Colon (tissue), 2 donors: ENCODE results near the gene TRIB2.
"Not testable (repeated sequence)": the region's sequence is repeated elsewhere in the genome, so short reads cannot be mapped to it uniquely, and the experiment has no call there.

Experiments used
- FAIRE-seq: peaks from 2 replicates; lab custom pipeline; 2012; peaks lifted over from hg19 to GRCh38; lab: Jason Lieb, UNC
- donor health status: control.
- donor health status: control.

The TRIB2 gene

DNA sequence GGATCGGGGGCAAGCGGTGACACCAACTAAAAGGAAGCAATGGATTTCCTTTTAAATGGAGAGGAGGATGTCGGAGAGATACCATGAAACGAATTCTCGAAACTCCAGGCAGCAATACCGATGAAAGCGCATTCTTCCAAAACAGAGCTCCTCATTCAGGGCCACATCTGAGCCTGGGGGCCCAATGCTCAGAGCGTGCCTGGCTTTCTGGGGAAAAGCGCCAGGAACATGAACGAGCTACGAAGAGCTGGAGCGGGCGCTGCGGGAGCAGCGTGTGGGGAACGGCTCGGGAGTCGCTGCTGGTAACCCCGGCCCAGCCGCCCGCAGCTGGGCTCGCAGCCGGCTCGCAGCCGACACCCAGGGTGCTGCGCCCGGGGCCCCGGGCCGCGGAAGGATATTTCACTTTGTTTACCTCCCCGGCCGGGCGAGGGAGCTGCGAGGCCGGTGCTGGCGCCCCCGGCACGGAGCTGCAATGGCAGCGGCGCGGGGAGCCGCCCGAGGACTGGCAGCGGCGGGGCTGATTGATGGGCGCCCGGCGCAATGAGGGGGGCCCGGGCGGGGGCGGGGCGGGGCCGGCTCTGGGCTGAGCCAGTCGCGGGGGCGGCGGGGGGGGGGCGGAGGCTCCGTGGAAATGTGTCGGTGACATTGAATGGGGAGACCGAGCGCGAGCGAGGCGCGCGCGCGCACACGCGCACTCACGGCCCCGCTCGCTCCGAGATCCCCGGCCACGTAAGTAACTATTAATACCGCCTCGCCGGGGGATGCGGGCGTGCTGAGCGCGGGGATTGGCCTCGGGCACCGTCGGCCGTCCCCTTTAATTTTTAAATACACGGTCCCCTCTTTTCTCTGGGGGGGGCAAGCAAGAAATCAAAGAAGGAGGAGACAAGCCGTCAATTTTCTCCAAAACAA is at the start of gene TRIB2:
TSS of gene TRIB2 (plus strand) at position 655 of the 909 bp plus-strand sequence. CDS start 1,372 bp downstream, outside the sequence.
- FAIRE-seq: no peak

DNA sequence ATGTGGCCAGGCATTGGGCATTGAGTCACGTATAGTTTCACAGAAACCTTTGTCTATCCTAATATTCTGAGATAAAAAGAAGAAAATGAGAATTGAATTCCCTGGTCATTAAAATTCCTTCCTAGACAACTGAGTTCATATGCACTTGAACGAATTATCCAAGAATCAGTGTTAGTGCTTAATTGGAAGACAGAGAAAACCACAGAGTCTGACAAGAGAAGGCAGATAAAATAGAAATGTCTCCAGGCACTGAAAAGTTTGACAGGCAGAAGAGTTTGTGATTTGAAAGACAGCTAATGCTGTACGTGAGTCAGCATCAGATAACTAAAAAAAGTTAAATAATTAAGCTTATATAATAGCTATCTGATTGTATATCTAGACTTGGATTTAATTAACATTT is 47.7 kb upstream of the TRIB2 start:
- FAIRE-seq: no peak

DNA sequence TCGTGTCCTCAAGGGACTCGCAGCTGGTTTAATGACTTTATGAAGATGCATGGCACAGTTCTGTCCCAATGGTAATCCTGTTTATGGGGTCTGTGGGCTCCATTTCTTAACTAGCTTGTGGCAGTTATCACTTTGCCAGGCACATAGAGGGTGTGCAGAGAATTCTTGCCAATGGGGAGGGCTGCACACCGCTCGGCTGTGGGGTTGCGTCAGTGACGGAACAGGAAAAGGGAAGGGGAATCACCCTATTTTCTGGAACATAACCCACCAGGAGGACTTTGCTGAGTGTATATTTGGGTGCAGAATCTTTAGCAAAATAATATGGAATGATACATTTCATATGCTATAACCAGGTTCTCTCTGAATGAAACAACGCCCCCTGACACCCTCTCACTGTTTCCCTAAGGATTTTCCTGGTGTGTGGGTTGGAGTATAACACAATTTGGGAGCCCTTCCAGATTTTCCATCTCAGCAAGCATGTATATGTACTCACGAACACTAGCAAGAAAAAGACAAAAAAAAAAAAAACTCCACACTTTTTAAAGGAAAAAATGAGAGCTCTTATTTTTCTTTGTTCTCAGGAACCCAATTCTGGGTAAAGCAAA is 43.9 kb upstream of the TRIB2 start:
- FAIRE-seq: no peak

DNA sequence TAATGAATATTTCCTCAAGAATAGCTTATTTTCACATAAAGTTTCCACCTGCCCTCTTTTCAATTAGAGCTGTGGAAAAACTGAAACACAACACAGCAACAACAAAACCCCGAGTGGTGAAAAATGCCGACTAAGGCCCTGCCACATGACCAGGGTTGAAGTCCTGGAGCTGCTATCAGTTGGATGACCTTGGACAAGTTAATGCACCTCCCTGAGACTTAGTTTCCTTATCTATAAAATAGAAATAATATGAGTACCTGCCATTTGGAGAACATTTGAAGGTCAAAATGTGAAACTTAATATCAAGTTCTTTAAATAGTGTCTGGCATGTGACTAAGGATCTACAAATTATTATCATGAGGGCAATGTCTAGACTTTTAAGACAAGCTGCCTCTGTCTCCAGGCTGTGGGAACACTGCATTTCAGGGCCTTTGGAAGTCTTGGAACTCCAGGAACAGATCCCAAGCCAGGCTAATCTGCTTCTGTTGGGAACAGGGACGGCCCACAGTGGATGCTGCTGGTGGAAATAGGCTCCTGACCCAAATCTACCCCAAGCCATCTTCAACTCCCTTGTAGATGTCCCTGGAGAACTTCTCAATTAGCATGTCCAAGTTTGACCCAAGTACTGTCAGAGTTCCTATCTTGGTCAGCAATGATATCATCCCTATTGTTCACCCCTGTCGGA is 42.0 kb upstream of the TRIB2 start:
- FAIRE-seq: no peak

DNA sequence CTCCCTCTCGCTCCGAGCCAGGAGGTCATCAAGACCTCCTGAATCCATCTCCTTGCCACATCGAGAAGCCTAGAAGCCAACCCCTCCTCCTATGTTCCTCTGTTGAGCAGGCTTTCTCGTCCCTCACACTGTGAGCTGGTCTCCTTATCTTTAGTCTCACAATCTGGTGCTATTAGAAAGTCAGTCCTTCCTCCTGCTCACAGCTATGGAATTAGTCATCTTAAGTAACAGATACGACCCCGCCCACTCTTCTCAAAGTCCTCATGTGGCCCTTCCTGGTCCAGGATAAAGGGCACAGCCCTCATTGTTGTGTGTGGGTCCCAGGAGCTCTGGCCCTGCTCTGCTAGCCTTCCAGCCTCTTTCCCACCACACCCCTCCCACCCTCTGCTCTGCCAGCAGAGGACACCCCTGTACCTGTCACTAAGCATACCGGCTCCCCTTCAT is 41.4 kb upstream of the TRIB2 start:
- no peak for FAIRE-seq

DNA sequence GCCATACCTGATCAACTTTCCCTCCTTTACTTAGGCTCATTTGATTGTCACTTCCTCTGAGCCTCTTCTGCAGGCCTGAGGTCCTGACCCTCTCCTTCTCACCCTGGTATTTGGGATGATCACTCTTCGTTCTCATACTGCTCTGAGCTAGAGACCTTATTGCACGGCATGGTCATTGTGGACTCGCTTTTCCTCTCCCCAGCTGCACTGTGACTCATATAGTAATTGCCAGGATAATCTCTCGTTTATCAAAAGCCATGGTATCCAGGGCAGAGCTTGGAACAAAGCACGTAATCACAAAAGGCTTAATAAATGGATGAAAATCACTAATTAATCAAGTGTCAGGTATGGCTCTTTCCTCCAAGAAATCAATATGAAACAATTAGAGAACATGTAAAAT is 40.9 kb upstream of the TRIB2 start:
- no peak for FAIRE-seq

DNA sequence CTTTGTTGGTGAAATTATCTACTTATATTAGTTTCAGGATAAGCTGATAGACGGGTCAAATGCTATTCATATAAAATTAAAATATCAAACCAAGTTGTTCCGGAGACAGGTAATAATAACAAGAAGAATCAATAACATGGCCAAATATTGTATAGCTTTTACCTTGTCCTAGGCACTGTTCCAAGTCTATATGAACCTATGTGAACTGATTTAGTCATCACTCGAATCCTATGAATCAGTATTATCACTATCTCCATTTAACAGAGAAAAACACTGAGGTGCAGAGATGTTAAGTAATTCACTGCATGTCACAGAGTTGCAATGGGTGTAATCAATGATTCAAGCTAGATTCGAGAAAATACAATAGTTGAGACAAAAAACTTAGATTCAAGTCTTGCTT is 40.0 kb upstream of the TRIB2 start:
- no peak for FAIRE-seq

DNA sequence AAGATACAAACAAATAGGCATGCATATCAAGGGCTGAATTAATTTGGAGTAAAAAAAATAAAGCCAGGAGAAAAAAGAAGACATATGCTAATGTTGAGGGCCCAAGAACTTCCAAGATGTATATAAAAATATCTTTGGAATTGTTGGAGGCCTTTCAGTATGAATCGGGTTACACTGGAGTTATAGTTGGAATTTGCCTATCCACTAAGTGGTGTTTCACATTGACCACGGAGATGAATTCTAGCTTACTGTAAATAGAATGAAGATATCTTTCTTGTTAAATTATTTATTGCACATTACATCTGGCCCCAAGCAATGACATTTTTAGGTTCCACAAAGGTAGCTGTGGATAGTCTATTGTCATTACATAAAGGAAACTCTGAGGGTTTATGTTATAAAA is 38.5 kb upstream of the TRIB2 start:
- no peak for FAIRE-seq

DNA sequence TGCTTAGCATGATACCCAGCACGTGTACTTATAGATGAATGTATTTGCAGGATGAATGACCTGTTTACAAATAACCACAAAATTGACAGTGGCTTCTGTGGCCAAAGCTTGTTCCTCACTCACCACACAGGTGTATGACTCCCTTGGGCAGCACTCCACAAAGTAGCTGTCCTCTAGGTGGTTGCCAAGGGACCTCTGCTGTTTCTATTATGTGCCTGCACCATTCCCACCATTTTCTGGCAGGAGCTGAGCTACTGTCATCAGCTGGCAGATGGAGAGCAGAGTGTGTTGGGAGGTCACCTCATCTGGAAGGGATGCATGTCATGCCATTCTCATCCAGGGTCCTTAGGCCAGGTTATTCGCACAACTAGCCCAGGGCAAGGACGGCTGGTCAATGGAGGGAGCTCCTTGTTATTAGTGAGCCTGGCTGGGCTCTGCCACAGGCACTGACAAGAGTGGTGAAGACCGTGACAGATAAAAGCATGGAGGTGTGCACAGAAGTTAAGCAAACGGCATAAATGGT is 37.1 kb upstream of the TRIB2 start:
- FAIRE-seq: no peak

DNA sequence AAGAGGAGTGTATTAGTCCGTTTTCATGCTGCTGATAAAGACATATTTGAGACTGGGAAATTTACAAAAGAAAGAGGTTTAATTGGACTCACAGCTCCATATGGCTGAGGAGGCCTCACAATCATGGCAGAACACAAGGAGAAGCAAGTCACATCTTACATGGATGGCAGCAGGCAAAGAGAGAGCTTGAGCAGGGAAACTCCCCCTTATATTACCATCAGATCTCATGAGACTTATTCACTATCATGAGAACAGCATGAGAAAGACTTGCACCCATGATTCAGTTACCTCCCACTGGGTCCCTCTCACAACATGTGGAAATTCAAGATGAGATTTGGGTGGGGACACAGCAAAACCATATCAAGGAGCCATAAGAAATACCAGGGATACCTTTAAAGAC is 36.6 kb upstream of the TRIB2 start:
- FAIRE-seq: not testable (repeated sequence)

DNA sequence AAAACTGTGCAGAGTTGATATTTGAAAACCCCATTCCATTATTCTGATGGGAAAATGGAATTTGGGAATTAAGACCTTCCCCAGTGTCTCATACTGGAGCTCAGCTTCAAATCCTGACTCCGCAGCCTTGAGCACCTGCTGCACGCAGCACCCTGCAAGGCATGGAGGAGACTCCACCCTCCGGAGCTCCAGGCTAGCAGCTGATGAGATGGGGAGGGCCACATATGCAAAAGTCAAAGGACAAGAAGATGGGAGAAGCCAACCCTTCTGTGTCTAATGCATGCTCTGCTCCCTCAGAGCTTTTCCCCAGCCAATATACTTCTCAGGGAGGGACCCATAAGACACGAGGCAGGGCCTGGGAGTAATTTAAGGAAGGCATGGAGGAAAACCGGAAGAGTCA is 34.7 kb upstream of the TRIB2 start:
- no peak for FAIRE-seq

DNA sequence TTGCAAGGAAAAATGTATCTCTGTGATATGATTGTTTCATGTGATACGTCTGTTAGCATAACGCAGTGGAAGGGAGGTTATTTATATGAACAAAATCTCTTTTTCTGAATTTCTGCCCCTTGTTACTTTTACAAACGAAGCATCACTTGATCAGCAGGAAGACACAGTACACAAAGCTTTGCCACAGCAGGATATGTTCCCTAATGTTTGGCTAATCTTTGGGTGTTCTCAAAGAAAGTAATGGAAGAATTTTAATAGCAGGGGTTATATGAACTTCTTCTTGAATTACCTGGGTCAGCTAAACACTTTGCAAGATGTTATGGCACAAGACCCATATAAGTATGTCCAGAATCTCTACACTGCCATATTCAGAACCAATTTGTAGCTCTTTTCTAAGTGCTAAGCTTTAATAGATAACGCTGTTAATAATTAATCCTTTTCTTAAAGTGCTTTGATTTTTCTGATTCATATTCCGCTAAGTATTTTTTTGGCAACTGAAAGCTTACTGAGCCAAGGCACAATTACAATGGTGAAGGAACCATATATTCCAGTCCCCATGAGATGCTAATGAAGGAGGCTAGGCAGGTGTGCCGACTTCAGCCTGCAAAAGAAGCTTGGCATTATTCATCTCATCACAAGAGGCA is 33.2 kb upstream of the TRIB2 start:
- FAIRE-seq: no peak

DNA sequence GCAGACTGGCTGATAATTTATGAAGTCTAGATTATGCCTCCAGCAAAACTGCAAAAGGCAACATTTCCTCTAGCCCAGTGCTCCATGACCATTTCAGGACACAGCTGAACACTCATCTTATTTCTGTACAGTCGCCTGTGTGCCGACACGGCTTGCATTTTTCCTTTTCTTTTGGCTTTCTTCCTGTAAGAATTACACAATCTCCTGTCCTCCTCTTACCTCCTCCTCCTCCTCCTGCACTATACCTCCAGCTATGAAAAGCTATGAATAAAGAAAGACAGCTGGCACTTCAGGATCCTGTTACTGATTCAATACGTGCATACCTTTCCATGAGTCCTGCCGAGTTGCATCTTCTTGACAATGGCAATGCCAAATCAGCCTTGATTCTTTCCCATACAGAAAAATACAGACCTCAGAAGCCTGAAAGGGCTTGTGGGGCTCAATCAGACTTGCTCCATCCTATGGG is 32.2 kb upstream of the TRIB2 start:
- FAIRE-seq: no peak

DNA sequence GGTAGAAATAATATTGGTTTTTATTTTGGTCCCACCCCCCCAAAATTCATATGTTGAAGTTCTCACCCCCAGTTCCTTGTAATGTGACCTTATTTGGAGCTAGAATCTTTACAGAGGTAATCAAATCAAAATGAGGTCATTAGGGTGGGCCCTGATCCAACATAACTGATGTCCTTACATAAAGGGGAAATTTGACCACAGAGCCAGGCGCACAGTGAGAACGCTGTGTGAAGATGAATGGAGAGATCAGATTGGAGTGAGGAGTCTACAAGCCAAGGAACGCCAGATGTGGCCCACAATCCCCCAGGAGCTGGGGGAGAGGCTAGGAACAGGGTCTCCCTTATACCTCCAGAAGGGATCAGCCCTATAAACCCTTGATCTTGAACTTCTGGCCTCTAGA is 31.6 kb upstream of the TRIB2 start:
- FAIRE-seq: no peak

DNA sequence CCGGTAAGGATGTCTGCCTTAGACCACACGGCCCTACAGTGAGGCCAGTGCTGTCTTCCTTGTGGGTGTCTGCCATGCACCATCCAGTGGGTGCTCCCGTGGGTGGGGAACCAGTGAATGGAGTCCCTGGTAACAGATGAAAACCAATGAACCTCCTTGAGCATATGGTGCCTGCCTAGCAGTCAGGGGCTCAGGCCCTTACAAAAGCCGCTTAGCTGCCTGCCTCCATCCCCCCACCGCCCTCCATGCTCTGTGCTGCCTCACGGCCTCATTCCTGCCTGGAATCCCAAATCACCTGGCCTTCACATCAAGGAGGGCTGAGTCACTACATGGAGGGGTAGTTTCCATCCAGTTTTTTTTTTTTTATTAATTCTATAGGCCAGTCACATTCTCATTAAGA is 30.8 kb upstream of the TRIB2 start:
- FAIRE-seq: no peak

DNA sequence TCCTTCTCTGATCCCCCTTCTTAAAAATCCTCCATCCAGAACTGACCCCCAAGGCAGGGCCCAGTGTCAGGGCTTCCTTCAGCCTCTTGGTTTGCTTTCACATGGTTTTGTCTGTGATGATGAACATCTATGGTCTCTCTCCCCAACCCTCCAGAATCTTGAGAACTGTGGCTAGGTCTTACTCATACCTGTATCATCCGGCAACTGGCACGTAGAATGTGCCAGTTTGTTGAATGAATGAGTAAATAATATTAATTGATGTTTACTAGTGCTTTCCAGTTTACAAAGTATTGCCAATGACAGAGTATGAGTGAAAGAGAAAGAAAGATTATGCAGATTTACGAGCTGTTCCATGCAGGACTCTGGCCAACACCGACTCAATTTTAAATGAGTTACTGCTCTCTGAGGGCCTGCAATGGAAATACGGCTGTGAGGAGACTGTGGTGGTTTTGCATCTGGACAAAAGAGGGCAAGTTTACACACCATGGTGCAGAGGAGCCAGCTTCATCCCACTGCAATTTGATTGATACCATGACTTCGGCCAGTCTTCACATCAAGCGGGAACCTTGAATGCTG is 29.9 kb upstream of the TRIB2 start:
- FAIRE-seq: no peak

DNA sequence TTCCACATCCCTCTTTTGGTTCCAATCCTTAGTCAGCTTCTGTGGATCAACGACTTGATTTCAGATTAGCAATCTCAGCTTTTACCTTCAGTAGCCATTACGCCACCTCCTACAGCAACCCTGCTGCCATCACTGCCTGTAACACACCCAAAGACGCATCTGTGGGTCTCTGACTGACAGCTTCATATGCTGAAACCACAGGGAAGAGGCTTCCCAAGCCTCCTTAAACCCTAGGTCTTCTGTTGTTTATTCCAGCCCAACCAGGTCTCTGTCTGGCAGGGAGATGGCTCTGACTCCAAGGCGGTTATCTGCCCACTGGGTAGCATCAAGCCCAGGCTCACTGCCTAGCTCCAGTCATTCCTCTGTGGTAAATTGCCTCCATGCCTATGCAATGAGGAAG is 28.6 kb upstream of the TRIB2 start:
- no peak for FAIRE-seq

DNA sequence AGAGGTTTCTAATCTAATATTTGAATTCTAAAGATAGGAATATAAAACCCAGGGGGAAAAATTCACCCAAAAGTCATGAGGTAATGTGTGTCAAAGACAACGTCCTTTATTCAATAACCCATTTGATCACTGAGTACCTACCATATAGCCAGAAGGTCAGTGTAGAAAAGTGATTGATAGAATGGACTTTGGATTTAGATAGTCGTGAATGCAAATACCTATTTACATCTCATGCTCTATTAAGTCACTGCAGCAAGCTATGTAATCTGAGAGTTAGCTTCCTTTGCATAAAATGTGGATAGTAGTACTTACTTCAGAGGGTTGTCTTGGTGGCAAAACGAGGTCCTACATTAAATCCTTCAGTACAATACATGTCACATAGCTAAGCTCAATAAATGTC is 27.8 kb upstream of the TRIB2 start:
- no peak for FAIRE-seq

DNA sequence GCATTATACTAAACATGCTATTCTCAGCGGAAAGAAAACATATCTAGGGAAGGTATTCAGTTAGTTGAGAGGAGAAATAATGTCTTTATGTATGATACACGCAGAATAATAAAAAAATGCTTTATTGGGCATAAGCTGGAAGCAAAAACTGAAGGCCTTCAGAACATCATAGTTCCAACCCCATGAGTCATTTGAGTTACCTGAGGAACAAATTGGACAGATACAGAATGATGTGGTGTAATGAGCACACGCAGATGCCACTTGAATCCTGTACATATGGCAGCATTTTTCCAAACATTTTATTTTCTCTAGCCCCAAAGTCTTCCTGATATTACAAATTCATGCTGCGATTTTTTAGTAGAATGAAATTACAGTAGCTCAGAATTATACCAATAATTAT is 23.2 kb upstream of the TRIB2 start:
- no peak for FAIRE-seq

DNA sequence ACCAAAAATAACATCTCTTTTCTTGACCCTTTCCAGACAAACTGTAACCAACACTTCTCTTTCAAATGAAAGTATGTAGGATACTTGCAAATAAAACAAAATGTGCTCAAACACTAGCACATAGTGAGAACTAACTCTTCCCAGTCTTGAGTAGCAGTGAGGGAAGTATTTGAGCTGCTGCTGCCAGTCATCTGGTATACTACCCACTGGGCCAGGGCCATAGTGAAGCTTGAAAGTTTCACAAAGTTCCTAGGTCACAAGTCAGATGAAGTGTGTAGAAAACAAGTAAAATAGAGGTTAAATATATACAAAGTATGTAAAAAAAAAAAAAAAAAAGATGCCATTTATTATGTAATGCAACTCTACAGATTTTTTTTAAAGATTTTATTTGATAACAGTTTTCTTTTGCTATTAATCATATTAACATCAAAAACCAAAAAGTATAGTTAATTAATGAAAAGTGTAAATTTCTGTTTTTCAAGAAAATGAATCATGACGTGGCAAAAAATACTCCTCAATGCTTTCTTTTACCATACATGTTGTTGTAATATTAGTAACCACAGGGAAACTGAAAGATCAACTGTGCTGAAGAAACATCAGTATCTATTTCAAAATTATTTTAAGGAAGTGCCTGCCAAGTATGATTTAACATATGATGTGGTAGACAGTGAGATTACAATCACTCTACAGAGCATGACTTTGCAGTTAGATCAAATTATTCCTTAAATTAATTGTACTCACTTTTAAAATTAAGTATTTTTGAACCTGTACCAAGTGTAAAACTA is 21.6 kb upstream of the TRIB2 start:
- FAIRE-seq: no peak

DNA sequence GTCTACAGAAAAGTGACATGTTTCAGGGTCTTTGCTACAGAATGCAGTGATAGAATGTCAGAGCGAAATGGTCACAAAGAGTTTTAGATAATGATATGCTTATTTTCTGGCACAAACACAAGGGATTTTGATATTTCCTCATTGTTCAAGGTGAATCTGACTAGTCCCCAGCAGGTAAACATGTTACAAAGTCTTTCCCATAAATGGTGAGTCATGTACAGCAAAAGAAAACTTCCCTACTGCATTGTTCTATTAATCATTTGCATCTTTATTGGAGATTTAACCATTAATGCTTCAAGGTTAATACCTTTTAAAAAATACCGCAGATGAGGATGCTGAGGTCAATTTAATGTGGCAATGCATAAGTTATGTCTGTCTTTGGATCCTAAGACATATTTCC is 19.1 kb upstream of the TRIB2 start:
- no peak for FAIRE-seq
